PFSK-1 (cell line): ENCODE measurements around the gene MCUB.

Source experiments
- FOXP2 ChIP-seq: optimal IDR thresholded peaks from 2 replicates; pipeline ENCODE3; 2011; ENCODE audit warnings: borderline replicate concordance, control low read depth, inconsistent platforms; ENCODE audit not compliant: insufficient read depth; ENCODE audit errors: extremely low read length, extremely low read depth
- POLR2AphosphoS5 ChIP-seq: IDR thresholded peaks from 2 replicates; pipeline ENCODE4 v1.6.1; 2012; ENCODE audit warnings: low read depth, mild to moderate bottlenecking, control low read depth, low read length, moderate library complexity
- SIN3A ChIP-seq: IDR thresholded peaks from 2 replicates; pipeline ENCODE4 v1.6.1; 2012; ENCODE audit warnings: mild to moderate bottlenecking, low read length, moderate library complexity, borderline replicate concordance; ENCODE audit not compliant: insufficient read depth
- TAF1 ChIP-seq: IDR thresholded peaks from 2 replicates; pipeline ENCODE4 v1.6.1; 2012; ENCODE audit warnings: low read length, control low read depth, borderline replicate concordance; ENCODE audit not compliant: insufficient read depth
- TF ChIP-seq, protein P1 (sequence below), 2 experiments: IDR thresholded peaks; 2 replicates each; pipeline versions ENCODE4 v1.6.1 to v1.8.0; 2011 to 2012; ENCODE audit warnings: low read depth in 2 of 2, low read length in 2 of 2, control low read depth in 1 of 2, inconsistent platforms in 1 of 2, mild to moderate bottlenecking in 1 of 2, moderate library complexity in 1 of 2; ENCODE audit not compliant: insufficient read depth in 1 of 2

MCUB gene

DNA sequence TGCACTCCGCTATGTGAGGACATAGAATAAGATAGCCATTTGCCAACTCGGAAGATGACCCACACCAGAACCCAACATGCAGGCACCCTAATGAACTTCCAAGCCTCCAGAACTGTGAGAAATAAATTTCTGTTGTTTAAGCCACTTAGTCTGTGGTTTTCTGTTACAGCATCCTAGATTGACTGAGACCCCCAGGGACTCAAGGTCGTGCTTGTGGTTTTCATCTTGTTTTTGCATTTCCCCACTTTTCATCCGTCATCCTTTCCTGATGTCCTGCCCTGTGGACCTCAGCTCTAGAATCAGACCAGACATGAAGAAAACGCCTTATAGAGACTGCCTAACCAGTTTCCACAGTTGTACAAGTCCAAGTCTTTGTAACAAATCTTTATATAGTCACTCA lies 54.4 kb downstream of the MCUB start:
- TF ChIP-seq FOXP2 (no peak), TAF1 (no peak), POLR2AphosphoS5 (no peak), SIN3A (no peak)
- TF ChIP-seq, protein P1, sequence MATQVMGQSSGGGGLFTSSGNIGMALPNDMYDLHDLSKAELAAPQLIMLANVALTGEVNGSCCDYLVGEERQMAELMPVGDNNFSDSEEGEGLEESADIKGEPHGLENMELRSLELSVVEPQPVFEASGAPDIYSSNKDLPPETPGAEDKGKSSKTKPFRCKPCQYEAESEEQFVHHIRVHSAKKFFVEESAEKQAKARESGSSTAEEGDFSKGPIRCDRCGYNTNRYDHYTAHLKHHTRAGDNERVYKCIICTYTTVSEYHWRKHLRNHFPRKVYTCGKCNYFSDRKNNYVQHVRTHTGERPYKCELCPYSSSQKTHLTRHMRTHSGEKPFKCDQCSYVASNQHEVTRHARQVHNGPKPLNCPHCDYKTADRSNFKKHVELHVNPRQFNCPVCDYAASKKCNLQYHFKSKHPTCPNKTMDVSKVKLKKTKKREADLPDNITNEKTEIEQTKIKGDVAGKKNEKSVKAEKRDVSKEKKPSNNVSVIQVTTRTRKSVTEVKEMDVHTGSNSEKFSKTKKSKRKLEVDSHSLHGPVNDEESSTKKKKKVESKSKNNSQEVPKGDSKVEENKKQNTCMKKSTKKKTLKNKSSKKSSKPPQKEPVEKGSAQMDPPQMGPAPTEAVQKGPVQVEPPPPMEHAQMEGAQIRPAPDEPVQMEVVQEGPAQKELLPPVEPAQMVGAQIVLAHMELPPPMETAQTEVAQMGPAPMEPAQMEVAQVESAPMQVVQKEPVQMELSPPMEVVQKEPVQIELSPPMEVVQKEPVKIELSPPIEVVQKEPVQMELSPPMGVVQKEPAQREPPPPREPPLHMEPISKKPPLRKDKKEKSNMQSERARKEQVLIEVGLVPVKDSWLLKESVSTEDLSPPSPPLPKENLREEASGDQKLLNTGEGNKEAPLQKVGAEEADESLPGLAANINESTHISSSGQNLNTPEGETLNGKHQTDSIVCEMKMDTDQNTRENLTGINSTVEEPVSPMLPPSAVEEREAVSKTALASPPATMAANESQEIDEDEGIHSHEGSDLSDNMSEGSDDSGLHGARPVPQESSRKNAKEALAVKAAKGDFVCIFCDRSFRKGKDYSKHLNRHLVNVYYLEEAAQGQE (IDR thresholded peaks at IDR 0.05; ENCODE audit: insufficient read depth in 1 of 2, low read depth in 2 of 2, low read length in 2 of 2) = no peak

DNA sequence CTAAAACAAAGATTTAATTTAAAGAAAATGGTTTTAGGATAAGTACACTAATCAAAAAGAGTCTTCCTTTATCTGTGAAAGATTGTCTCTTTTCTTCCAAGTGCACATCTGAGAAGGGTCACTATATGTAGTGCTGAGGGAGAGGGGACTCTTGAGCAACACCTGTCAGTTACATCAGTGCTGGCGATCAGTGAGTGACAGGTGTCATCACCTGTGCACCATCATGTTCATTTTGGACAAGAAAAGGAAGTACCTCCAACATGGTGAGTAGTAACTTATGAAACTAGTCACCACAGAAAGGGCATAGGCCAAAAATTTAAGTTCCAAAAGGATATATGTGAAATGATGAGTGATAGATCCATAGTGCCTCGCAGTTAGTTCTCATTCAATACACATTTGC lies 55.7 kb downstream of the MCUB start:
- TF ChIP-seq TAF1 (no peak), FOXP2 (no peak), SIN3A (no peak), POLR2AphosphoS5 (no peak)
- TF ChIP-seq, protein P1 (IDR thresholded peaks at IDR 0.05; ENCODE audit: insufficient read depth in 1 of 2, low read depth in 2 of 2, low read length in 2 of 2) = no peak

DNA sequence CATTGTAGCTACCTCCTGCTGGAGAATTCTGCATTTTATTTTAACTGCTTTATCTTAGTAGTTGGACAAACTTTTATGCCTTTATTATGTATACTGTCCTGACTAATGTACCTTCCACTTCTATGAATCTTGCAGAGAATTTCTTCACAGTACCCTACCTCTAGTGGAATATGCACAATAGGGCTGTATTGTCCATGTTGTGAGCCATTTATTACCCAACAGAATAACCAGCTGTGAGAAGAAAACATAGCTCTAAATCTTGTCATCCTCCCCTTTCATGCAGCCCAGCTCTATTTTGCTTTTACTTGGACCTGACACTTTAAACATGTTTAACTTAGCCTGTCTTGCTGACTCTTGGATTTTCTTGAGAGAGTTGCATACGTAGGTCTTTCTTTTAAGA lies 56.2 kb downstream of the MCUB start:
- TF ChIP-seq FOXP2 (no peak), TAF1 (no peak), POLR2AphosphoS5 (no peak), SIN3A (no peak)
- TF ChIP-seq, protein P1 (IDR thresholded peaks at IDR 0.05; ENCODE audit: insufficient read depth in 1 of 2, low read depth in 2 of 2, low read length in 2 of 2) = no peak

DNA sequence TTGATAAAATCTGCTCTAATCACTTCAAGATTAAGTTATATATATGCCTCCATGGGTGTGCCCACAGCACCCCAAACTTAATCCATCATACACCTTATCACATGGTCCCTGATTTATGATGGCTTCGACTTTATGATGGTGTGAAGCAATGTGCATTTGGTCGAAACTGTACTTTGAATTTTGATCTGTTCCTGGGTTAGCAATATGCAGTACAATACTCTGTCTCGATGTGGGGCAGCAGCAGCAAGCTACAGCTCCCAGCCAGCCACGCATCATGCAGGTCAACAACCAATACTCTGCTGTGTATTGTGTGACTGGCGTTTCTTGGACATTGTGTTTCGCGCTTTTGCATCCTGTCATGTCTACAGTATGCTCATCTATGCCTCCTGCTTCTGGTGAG lies 62.6 kb downstream of the MCUB start:
- TF ChIP-seq FOXP2 (no peak), TAF1 (no peak), SIN3A (no peak), POLR2AphosphoS5 (no peak)
- TF ChIP-seq, protein P1 (IDR thresholded peaks at IDR 0.05; ENCODE audit: insufficient read depth in 1 of 2, low read depth in 2 of 2, low read length in 2 of 2) = no peak

DNA sequence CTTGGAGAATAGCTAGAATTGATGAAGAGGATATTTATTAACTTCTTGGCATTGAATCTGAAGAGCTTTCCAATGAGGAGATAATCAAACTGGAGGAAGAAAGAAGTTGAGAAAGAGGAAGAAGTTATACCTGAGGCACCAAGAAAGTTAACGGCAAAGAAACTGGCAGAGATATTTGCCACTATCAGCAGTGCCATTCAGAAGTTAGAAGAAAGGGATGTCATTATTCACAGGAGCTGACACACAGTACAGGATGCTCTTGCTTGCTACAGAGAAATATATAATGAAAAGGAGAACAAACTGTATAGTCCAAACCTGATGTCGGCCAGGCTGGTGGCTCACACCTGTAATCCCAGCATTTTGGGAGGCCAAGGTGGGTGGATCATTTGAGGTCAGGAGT lies 64.5 kb downstream of the MCUB start:
- no peak for TF ChIP-seq POLR2AphosphoS5

DNA sequence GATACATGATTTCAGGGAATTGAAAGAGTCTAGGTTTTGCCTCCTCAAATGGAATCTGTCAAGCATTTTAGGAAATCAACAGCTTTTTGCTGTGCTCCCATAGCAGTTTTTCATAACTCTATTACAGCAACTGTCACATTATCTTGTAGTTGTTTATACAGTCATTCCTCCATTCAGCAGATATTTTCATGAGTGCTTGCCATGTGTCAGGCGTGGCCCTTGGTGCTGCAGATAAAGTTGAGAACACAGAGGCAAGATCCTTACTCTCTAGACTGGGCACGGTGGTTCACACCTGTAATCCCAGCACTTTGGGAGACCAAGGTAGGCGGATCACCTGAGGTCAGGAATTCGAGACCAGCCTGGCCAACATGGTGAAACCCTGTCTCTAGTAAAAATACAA lies 67.3 kb downstream of the MCUB start:
- no peak for TF ChIP-seq TAF1
- no peak for TF ChIP-seq SIN3A
- no peak for TF ChIP-seq POLR2AphosphoS5
